ENCODE data around the gene NCAPD2. TPM values are rescaled to one million over a fixed set of nuclear protein-coding genes. Genes with fewer than 3 reads are reported as not detected.

The NCAPD2 gene
- total RNA-seq: 35.3 TPM

DNA sequence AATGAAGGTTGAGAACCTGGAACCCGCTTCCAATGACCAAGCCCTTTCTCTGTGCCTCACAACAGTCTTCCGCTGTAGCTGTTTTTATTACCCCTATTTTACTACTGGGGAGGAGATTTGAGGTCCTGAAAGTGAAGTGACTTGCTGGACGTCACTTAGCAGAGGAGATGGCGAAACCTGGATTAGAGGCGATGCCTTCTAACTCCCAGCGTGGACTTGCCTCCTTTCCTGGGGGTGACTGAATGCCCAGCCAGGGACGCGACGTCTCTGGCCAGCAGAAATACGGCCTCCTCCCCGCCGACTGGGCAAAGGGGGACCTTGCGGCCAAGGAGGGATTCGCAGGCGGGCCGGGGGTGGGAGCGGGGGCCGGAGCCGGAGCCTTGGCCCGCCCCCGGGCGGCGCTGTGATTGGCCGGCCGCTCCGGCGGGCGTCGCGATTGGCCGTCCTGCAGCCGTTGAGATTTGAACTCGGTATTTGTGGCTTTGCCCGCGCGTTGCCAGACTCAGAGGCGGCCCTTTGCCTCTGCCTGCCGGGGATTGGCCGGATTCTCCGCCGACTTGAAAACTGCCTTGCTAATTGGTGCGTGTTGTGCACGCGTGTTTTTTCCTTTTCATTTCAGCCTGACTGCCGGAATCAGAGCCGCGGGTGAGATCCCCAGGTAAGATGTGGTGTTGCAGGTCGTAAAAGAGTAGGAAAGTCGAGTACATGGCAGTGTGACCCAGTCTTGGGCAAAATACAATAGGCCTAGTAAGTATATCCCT, at the start of gene NCAPD2:
NCAPD2 (plus strand) TSS at position 606 of the 761 bp plus-strand sequence. CDS start 997 bp downstream, outside the sequence.
- peak; percentile 98 for DNase-seq

GRCh38 chr12:6444704-6445688, 48.9 kb upstream of the NCAPD2 start, which contains the start of gene CD27:
Gene CD27, plus strand, starts transcription at chr12:6444955. Its CDS starts 141 bp downstream, at chr12:6445096.
- DNase-seq: no peak

DNA sequence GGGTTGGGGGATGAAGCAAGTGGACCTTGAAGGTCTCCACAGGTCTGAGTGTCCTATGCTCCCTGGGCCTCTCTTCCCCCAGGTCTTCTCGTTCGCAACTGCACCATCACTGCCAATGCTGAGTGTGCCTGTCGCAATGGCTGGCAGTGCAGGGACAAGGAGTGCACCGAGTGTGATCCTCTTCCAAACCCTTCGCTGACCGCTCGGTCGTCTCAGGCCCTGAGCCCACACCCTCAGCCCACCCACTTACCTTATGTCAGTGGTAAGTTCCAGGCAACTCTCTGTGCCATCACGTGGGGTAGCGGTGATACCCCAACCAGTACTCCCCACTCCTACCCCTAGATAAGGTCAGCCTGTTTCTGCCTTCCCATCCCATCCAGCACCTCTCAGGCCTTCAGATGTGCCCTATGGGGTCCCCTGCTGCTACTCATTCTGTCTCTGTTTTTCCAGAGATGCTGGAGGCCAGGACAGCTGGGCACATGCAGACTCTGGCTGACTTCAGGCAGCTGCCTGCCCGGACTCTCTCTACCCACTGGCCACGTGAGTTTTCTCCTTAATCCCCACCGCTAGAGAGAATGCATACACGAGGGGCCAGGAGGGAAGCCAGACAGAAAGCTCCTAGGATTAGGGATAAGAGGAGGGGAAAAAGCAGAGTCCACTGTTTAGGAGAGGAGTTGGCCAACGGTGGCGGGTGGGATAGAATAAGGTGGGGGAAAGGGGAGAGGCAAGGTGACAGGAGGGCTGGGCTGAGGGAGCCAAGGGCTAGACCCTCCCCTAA, 43.6 kb upstream of the NCAPD2 start:
- DNase-seq: peak; percentile 70

DNA sequence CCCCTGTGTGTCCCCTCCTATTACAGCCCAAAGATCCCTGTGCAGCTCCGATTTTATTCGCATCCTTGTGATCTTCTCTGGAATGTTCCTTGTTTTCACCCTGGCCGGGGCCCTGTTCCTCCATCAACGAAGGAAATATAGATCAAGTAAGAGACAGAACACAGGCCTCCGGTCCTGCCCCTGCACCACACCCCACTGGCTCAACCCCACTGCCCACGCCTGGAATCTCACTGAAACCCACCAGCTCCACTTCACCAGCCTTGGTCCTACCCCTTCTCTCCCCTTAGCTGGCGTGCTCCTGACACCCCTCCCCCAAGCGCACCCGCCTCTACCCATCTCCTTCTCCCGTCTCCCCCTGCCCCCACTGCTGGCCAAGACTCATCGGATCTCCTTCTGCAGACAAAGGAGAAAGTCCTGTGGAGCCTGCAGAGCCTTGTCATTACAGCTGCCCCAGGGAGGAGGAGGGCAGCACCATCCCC, 43.0 kb upstream of the NCAPD2 start:
- no peak for DNase-seq

DNA sequence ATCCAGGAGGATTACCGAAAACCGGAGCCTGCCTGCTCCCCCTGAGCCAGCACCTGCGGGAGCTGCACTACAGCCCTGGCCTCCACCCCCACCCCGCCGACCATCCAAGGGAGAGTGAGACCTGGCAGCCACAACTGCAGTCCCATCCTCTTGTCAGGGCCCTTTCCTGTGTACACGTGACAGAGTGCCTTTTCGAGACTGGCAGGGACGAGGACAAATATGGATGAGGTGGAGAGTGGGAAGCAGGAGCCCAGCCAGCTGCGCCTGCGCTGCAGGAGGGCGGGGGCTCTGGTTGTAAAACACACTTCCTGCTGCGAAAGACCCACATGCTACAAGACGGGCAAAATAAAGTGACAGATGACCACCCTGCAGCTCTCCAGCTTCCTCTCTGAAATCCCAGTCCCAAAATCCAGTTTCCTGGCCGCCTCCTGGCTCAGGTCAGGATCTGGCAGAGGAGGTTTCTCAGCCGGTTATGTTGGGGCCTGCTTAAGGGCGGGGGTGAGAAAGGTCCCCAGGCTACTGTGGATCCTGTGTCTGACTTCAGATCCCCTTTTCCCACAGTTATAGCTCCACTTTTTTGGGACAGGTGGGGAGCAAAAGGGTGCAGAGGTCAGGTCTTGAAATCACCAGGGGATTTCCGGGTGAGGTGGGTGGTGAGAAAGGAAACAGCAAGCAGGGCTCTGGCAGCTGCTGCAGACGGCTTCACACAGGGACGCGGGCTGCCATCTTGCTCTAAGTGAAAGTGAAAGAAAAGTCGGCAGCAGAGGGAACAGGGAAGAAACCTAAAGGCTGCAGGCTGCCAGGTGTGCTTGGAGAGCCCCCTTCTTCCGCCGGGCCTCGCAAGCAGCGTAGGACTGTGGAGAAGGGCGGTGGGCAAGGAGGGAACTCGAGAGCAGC, 42.3 kb upstream of the NCAPD2 start, which contains the start of gene TAPBPL:
TAPBPL (plus strand) TSS at position 695 of the 897 bp plus-strand sequence. CDS start 207 bp downstream, outside the sequence.
- peak; percentile 96 for DNase-seq

GRCh38 chr12:6452245-6452943, 41.5 kb upstream of the NCAPD2 start:
- no peak for DNase-seq

GRCh38 chr12:6452944-6453630, 40.8 kb upstream of the NCAPD2 start:
- DNase-seq: no peak

DNA sequence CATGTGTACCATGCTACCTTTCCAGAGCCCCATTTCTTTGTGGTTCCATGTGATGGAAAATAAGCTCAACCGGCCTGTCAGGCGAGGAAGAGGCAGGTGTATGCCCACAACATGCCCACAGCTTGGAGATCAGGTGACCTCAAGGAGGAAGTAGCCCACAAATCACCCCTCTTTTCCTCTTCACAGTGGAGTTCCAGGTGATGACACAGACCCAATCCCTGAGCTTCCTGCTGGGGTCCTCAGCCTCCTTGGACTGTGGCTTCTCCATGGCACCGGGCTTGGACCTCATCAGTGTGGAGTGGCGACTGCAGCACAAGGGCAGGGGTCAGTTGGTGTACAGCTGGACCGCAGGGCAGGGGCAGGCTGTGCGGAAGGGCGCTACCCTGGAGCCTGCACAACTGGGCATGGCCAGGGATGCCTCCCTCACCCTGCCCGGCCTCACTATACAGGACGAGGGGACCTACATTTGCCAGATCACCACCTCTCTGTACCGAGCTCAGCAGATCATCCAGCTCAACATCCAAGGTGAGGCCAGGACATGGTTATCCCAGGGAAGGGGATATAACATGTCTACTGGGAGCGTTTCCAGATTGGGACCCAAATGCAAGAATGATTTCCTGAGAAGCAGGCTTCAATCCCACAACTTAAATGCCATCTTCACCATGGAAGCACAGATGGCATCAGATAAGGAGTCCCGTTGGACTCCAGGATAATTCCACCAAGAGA, 36.5 kb upstream of the NCAPD2 start:
- DNase-seq: no peak

- no peak for DNase-seq
These were observed 35.5 kb upstream of the NCAPD2 start for GRCh38 chr12:6458281-6459003.

GRCh38 chr12:6459004-6459337, 34.9 kb upstream of the NCAPD2 start:
- no peak for DNase-seq

DNA sequence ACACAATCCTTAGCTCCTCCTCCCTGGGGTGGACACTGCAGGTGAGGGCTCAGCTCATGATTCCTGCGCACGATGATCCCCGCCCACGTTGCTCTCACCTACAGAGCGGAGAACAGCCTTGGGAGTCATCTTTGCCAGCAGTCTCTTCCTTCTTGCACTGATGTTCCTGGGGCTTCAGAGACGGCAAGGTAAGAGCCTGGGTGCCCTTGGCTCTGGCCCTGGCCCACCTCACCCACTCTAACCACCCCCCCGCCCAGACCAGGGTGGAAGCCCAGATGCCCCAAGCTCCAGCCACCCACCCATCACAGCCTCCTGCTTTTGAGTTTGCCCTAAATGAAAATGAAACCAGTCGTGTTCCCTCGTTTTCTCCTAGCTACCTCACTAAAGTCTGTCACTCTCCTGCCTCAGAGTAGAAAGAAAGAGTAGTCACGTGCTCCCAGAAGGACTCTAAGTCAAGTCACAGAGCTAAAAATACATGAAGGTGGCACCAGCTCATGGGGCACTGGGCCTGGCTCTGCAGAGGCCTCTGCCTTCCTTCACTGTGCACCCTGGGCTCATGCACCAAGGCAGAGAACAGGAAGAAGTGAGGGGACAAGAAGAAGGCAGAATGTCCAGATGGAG, 33.0 kb upstream of the NCAPD2 start:
- DNase-seq: no peak

DNA sequence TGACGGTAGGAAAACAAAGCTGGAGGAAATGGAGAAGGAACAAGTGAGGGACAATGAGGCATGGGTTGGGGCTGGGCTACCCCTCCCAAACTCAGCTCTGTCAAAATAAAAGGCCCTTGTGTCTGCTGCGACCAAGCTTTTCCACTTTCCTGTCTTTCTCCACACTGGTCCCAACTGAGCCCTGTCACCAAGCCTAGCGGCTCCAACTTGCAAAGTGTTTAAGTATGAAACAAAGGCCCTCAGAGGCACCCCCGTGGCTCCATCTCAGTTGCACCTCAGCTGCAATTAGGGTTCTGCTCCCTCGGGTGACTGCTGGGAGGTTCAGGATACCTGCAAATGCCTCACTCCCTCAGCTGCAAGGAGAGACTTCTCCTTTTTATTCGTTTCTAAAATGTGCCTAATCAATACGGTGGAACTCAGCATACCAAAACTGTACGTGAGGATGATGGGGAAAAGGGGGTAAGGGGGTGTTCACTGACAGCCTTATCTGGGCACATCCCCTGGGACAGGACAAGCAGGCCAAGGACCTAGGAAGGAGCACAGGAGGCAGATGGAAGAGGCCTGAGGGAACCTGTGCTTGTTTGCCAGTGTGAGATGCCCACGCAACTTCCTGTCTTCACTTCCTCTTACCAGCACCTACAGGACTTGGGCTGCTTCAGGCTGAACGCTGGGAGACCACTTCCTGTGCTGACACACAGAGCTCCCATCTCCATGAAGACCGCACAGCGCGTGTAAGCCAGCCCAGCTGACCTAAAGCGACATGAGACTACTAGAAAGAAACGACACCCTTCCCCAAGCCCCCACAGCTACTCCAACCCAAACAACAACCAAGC, 32.3 kb upstream of the NCAPD2 start:
- peak; percentile 22 for DNase-seq

DNA sequence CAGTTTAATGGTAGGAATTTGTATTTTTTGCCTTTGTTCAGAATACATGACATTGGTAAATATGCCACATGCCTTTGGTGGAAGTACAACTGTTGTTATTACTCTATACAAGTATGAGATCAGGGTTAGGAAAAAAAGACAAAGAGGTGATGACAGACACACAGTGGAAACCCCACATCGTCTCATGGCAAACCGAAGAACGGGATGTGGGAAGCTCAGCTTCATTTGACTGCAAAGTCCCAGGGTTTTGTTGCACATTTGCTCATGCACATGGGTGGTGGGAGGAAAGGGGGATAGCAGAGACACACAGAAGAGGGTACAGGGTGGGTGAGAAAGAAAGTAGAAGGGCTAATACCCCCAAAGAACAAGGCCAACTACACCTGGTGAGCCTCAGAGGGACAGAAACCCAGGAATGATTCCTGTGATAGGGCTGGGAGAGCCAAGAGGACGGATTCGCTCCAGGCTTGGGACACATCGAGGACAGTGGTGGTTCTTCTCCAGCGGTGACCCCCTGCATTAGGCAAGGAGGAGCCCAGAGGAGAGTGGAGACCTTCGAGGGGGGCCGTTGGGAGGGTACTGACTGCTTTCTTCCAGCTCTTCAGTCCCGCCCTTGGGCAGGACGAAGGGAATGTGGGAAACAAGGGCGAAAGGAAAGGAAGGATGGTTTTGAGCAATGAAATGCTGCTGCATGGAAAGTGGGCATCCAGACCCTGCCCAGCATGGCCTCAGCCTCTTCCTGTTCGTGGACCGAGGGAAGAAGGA, 31.5 kb upstream of the NCAPD2 start:
- DNase-seq: no peak

GRCh38 chr12:6463216-6463615, 30.7 kb upstream of the NCAPD2 start:
- no peak for DNase-seq

DNA sequence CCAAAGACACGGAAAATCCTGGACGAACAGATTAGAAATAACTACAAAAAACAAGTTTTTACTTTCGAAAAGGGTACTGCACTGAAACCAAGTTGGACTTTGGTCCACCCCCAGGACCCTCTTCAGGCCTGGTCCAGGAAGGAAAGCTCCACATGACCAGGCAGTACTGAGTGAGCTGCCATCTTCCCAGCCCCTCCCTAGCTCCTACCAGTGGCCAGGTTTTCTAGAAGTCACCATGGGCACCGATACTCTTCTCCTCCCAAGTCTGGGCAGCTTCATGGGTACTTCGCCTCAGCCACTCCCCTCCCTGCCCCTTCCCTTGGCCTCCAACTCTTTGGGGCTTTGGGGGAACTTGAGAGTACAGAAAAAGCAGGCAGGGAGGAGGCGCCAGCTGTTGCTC, 30.0 kb upstream of the NCAPD2 start:
- DNase-seq: peak; percentile 42

- no peak for DNase-seq
These were observed 29.4 kb upstream of the NCAPD2 start for GRCh38 chr12:6464531-6464930.

All from tongue (tissue), 2 donors.